ENCODE results near the gene SMOC1. TPM values are rescaled to one million over a fixed set of nuclear protein-coding genes. Genes with fewer than 3 reads are reported as not detected.

SMOC1 gene
- total and polyA plus RNA-seq, 9 of the 15 experiments (the other 6 are each of a cell fraction or from before 2014, with no cell fraction given): 0.04 TPM; not detected in 8

GRCh38 chr14:69858801-69859200, 20.4 kb upstream of the SMOC1 start (continued):
- TF ChIP-seq POU5F1 (IDR thresholded peaks at IDR 0.05; ENCODE audit: borderline replicate concordance, low read depth, low read length, partially characterized antibody) (no peak), ZNF766 (CRISPR knock-in tag; conservative IDR thresholded peaks at IDR 0.05) (no peak), NFE2L1 (tag; IDR thresholded peaks at IDR 0.05; ENCODE audit: borderline replicate concordance, low read depth) (no peak), NR3C1 (CRISPR knock-in tag; IDR thresholded peaks at IDR 0.05) (no peak), PHF8 (IDR thresholded peaks at IDR 0.05; ENCODE audit: borderline replicate concordance, low read length) (no peak), ZNF717 (CRISPR knock-in tag; IDR thresholded peaks at IDR 0.05) (no peak), ZNF174 (CRISPR knock-in tag; IDR thresholded peaks at IDR 0.05) (no peak), IRF1 (CRISPR knock-in tag; IDR thresholded peaks at IDR 0.05; ENCODE audit: borderline replicate concordance) (no peak), SIN3B (IDR thresholded peaks at IDR 0.05; ENCODE audit: low read depth) (no peak), POLR2A (conservative IDR thresholded peaks at IDR 0.05) (no peak), ZNF280B (CRISPR knock-in tag; IDR thresholded peaks at IDR 0.05) (no peak), CUX1 (CRISPR knock-in tag; IDR thresholded peaks at IDR 0.05) (no peak)
